NCI-H524 (cell line): ENCODE measurements around the gene CYTH3.
A peak's percentile ranks its signal among the peaks of the same experiment; 100 is the strongest.
"Not testable (repeated sequence)": the region's sequence is repeated elsewhere in the genome, so short reads cannot be mapped to it uniquely, and the experiment has no call there.

ENCODE experiments used
- DNase-seq, 2 experiments: peaks; one replicate each; lab custom pipeline; 2025; lab: John Stamatoyannopoulos, UW

Gene CYTH3

GRCh38 chr7:6232116-6232515 lies 40.3 kb downstream of the CYTH3 start:
- no peak for DNase-seq

DNA sequence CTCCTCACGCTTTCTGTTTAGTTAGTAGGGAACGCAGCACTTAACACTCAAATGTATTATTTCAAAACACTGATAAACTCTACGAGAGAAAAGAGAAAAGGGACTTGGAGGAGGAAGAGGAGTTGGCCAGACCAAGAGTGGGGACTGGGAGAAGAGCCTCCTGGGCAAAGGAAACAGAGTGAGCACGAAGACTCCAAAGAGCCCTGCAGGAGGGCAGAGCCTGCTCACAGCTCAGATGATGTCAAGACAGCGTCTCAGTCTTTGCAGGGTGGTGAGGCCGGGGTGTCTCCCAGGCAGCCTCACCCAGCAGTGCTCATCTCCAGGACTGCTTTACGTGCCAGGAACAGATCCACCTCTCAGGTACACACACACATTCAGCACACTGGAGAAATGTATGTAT lies 41.2 kb downstream of the CYTH3 start:
- no peak for DNase-seq

DNA sequence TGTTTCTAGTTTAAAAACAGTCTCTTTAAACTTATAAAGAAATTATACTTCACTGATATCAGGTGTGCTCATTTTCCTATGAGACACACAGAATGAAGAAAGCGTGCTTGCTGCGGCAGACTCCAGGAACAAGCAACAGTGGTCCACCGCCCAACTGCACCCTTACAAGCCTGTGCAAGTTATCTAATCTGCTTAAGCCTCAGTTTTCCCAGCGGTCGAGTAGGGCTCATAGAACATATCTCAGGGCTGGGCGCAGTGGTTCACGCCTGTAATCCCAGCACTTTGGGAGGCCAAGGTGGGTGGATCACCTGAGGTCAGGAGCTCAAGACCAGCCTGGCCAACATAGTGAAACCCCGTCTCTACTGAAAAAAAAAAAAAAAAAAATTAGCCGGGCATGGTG lies 43.1 kb downstream of the CYTH3 start:
- DNase-seq, result not testable (repeated sequence)

DNA sequence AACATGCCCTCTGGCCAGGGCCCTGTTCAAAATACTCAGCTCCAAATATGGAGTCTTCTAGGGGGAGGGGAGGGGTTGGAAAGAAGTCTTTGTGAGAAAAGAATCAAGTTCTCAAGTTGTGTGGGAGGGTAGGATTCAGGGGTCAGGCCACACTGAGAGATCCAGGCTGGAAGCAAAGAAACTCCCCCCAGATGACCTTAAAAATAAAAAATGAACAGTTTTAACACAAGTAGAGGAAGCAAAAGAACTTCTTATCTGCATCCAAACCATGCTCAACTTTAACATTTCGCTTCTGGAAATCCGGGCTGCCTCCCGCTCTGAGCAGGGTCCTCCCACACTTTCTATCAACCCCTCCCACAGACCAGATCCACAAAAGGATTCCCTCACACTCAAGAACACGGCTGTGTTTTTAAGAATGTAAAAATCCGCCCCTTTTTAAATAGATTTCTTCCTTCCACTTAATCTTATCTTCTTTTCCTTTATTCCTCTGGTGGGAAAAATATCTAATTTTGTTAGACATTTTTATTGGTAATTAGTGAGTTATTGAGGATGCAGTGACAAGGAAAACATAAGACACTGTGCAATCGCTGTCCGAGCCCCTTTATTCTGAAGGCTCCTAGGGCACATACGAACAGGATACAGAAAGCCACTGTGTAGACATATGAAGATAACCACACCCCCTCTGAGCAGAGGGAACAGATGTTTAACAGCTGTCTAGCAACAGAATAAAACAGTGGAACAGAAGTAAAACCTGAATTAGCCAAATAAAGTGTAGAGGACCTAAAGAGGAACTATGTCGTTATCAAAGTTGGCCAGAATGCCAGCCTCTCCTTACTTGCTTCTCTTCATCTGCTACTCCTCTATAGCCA lies 43.8 kb downstream of the CYTH3 start:
- DNase-seq, result no peak

- no peak for DNase-seq
These were observed 45.1 kb downstream of the CYTH3 start for GRCh38 chr7:6227294-6227846.

- no peak for DNase-seq
These were observed 46.1 kb downstream of the CYTH3 start for GRCh38 chr7:6226194-6226799.

GRCh38 chr7:6223411-6223810 lies 49.0 kb downstream of the CYTH3 start:
- DNase-seq, result peak in 1 of 2 experiments; percentile 64

DNA sequence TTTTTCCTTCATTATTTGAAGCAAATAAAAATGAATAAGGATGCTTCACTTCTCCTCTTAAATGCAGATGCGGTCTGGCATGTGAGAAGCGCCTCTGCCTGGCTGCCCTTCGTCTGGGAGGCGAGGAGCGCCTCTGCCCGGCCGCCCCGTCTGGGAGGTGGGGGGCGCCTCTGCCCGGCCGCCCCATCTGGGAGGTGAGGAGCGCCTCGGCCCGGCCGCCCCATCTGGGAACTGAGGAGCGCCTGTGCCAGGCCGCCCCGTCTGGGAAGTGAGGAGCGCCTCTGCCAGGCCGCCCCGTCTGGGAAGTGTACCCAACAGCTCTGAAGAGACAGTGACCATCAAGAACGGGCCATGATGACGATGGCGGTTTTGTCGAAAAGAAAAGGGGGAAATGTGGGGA lies 49.4 kb downstream of the CYTH3 start:
- DNase-seq, result not testable (repeated sequence)

DNA sequence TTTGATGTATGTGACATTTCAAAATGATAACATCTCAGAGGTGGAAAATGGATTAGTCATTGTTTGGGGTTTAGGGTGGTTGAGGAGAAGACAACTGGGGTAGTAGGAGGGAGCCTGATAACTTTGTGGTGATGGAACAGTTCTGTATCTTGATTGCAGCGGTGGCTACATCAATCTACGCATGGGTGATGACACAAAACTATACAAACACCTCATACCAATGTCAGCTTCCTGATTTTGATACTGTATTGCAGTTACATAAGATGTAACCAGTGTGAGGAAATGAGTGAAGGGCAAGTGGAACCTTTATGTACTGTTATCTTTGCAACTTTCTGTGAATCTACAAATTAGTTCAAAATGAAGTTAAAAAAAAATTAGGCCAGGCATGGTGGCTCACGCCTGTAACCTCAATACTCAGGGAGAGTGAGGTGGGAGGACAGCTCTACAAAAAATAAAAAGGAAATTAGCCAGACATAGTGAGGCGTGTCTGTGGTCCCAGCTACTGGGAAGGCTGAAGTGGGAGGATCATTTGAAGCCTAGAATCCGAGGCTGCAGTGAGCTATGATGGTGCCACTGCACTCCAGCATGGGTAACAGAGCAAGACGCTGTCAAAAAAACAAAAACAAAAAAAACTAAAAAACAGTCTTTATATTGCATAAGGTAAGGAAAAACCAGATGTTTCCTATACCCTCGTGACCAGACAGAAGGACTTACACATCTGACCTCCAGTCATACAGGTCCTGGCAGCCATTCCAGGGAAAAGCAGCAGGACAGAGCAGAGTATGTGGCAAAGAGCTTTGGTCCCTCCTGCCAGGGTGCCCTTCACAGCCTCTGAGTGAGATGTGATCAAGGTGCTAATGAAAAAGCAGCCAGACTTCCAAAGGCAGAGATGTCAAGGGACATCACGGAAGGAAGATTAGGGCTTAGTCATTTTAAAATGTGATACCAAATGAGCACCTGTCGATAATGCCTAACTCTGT lies 50.8 kb downstream of the CYTH3 start:
- no peak for DNase-seq

DNA sequence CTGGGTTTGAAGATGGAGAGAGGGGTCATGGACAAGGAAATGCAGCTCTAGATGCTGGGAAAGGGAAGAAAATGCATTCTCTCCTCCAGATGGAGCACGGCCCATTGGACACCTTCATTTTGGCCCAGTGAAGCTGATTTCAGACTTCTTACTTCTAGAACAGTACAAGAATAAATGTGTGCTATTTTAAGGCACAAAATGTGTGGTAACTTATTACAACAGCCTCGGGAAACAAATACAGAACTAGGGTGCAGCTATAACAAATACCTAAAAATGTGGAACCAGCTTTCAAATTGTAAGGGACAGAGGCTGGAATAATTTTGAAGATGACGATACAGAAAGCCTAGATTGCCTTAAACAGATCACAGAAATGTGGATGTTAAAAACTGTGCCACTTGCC lies 54.1 kb downstream of the CYTH3 start:
- DNase-seq, result no peak

GRCh38 chr7:6212008-6212407 lies 60.4 kb downstream of the CYTH3 start:
- no peak for DNase-seq

DNA sequence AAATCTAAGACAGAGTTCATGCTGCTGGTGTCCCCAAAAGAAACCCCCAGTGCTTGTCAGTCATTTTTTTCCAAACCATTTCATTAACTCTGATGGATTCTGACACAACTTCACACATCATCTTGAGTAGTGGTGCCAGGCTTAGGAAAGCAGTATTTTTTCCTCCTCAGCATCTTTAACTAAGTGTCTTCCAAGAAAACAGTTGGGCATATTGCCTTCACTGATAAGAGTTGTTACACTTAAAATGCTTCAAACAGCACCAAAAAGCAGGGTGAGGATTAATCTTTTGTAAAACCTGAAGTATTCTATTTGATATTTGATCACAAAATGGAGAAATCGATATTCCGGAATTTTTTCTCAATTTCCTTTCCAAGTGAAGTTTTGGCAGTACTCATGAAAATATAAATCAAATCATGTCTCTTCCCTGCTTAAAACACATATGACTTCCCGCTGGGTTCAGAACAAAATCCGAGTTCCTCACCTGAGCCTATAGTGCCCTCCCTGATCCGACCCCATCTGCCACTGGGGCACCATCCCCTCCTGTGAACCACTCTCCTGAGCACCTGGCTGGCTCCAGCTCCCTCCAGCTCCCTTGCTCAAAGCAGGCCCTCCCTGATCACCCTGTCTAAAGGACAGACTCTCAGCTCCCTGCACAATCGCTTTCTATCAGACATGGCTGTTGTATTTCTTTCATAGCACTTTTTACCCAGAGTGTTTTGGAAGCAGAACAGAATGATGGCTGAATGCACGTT lies 61.6 kb downstream of the CYTH3 start:
- peak; percentile 8 to 47 for DNase-seq

DNA sequence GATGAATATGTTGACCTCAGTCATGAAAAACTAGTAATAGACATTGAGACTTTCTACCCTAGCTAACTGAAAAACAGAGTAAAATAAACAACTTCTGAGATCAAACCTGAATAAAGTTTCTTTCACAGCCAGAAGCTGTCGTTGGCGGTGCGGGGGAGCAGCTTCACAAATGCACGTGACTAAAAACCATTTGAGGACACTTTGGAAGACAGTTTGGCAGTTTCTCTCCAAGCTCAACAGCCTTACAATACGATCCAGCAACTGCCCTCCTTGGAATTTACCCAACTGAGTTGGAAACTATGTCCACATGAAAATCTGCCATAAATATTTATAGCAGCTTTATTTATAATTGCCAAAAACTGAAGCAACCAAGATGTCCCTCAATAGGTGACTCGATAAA lies 63.1 kb downstream of the CYTH3 start:
- no peak for DNase-seq

DNA sequence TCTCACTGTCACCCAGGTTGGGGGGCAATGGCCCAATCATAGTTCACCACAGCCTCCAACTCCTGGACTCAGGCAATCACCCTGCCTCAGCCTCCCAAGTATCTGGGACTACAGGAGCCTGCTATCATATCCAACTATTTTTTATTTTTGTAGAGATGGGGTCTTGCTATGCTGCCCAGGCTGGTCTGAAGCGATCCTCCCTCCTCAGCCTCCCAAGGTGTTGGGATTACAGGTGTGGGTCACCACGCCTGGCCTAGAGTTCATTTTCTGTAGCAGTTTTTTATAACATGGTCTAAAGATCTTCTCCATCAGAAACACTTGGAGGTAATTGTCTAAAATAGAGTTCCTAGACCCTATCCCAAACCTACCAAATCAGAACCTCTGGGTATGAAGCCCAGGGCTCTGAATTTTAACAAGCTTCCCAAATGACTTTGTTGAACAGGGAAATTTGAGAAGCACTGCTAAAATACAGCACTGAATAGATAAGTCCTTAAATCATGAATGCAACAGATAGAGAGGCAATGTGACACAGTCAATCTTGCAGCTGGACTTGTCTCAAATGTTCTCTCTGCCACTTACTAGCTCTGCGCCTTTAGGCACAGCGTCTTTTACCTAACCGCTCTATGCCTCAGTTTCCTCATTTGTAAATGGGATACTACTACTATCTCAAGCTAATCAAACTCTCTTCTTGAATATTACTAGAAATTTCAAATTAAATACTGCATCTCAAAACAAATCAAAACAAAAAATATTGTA lies 63.7 kb downstream of the CYTH3 start:
- DNase-seq, result no peak

DNA sequence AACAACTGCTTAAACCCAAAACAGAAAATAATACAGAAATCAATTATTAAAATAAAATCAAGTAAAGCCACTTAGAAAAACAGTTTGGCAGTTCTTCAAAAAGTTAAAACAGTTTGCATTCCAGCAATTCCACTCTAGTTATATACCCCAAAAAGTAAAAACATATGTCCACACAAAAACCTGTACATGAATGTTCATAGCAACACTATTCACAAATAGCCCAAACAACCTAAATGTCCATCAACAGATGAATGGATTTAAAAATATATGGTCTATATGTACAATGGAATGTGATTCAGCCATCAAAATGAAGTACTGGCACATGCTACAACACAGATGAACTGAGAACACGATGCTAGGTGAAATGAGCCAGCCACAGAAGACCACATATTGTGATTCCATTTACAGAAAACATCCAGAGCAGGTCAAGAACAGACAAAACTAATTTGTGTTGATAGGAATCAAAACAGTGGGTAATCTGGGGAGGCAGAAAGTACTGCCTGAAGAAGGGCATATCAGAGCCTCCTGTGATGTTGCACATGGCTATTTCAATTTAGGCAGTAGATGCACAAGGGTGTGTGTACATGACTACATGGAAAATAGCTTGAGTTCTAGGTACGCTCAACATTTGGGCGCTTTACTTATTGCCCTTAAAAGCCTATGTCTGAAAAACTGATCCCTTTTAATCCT lies 66.3 kb downstream of the CYTH3 start:
- DNase-seq, result no peak

GRCh38 chr7:6203381-6203780 lies 69.0 kb downstream of the CYTH3 start:
- DNase-seq, result no peak

- DNase-seq, result no peak
These were observed 70.3 kb downstream of the CYTH3 start for GRCh38 chr7:6202117-6202516.

GRCh38 chr7:6200971-6201370 lies 71.5 kb downstream of the CYTH3 start:
- no peak for DNase-seq

DNA sequence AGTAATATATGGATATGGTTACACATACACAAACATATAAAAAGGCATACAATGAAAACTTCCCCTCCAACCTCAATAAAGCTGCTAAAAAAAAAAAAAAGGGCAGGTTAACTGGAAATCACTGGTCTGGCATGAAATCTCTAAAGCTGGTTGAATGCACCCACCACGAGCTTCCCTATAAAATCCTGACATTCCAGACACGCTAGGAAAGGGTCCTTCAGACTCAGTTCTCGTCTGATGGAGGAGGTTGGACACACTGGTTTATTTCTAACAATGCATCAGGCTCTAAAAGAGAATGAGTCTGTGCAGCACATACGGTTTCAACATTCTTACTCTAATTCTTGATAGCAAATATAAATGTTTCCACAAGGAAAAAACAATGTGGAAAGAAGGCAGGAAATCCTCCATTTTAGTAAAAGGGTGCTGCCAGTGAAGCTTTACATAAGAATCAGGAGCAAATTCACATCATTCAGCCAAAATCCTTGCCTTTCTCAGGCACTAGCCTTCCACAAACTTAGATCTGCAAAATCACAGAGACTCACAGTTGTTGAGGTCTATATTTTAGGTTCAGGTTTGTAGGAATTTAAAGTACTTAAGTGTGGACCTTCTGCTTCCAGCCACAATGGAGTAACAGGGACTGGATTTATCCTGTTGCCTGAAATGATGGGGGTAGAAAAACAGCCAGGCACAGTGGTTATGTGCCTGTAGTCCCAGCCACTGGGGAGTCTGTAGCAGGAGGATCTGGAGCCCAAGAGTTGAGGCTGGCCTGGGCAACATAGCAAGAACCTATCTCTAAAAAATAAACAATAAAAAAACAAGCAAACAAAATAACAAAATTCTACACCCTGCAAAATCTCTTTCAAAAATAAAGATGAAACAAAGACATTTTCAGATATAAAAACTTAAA lies 73.5 kb downstream of the CYTH3 start:
- DNase-seq, result no peak
